Activated CD4-positive, CD25-positive, alpha-beta regulatory T cell treated with anti-CD3 and anti-CD28 coated beads, Interleukin-2, amount 50 U/mL, for 16 hours (primary cell): Measurements from ENCODE around the gene OR13F1.
"Not testable (repeated sequence)": the region's sequence is repeated elsewhere in the genome, so short reads cannot be mapped to it uniquely, and the experiment has no call there.

Experiments
- DNase-seq: peaks from one replicate; pipeline ENCODE4 v3.0.0-alpha.2; 2020; ENCODE audit warnings: low read depth, low spot score

OR13F1 gene, protein sequence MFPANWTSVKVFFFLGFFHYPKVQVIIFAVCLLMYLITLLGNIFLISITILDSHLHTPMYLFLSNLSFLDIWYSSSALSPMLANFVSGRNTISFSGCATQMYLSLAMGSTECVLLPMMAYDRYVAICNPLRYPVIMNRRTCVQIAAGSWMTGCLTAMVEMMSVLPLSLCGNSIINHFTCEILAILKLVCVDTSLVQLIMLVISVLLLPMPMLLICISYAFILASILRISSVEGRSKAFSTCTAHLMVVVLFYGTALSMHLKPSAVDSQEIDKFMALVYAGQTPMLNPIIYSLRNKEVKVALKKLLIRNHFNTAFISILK

DNA sequence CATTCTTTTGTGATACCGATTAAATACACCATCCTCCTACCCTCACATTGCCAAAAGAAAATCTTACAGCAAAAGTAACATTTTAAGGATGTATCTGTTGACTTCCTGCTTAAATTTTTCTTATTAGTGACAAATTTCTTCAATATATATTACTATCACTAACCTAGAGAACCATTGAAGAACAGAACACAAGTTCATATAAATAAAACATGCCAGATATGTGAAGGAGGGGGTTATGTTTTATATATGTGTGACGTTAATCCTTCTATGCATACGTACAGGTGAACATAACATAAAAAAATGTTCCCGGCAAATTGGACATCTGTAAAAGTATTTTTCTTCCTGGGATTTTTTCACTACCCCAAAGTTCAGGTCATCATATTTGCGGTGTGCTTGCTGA is at the start of gene OR13F1:
Gene OR13F1 (plus strand): TSS at position 301 of the 400 bp plus-strand sequence. CDS start 0 bp downstream, at position 301.
- no peak for DNase-seq

DNA sequence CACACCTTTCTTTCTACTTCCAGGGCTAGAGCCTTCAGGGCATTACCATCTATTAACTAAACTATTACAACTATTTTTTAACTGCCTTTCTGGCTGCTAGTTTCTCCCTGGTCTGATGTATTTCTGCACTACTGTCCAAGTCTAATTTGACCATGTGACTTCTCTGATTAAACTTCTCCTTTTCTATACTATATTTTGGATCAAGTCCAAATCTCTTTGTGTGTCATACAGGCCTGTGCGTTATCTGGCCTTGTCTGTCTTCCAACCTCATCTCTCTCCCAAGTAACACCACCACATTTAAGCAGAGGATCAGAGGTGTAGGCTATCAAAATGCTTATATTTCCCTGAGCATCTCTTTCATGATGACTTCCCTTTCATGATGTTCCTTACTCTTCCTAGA is 47.2 kb upstream of the OR13F1 start:
- no peak for DNase-seq

DNA sequence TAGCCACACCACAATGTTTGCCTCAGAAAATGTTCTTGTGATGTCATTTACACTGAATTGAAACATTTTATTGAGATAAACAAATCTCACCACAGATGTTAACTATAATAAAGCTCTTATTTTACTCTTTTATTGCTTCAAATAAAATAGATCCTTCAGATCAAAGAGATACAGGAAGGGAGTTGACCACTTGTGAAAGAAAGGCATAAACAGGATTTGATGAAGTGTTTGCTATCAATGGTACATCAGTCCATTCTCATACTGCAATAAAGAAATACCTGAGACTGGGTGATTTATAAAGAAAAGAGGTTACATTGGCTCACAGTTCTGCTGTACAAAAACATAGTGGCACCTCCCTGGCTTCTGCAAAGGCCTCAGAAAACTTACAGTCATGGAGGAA is 40.2 kb upstream of the OR13F1 start:
- no peak for DNase-seq

DNA sequence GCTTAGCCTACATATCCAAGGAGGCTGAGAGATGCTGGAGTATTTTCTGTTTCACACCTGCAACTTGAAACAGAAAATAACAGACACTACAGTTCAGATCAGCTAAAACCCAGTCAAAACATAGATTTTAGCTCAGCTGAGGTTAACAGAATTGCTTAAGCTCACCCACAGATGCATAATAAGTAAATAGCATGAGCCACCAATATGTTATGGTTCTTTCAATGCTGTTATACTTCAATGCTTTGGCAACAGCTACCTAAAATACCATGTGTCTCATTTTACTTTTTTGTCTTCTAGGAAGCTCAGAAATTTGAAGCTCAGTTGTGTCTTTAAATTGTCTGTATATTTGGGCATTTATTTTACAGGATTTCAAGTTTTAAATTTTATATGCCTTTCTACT is 35.8 kb upstream of the OR13F1 start:
- DNase-seq: no peak

DNA sequence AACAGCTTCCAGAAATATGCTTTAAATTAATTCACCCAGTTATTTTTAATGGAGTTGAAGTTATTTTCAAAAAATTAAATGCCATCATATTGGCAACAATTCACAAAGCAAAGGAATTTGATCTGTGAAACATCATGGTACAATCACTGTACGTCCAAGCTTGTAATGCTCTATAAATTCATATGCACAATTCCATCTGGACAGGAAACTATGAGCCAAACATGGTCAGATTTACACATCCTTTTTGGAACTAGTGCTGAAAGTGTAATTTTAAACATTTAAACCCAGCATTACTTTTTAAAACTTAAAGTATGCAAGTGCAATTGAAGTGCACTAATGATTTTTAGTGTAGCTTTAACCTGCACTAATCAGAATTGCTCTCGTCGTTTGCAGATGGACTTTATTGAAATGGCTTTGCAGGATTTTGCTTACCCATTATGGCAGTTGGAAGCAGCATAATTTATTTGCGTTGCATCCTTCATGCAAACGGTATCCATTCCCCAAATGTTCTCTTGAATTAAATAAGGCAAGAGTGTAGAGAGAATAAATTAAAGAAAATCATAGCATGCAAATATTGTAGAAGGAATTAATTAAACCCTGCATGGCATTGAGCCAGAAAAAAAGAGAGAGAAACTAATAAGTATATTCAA is 21.0 kb upstream of the OR13F1 start:
- no peak for DNase-seq

DNA sequence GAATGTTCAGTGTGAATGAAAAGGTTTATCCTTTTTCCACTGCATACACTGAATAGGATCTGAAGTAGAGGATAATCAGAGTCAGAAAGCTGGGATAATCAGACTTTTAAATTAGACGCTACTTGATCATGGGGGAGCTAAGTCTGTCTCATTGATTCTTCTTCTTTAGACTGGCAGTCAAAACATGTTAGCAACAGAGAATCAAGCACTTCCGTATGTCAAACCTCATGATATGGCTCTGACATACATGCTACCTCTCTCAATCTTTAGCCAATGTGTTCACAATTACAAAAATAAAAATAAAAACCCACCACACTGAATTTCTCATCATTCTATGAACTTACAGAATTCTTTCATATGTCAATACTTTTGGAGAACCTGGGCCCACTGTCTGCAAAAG is 19.0 kb upstream of the OR13F1 start:
- no peak for DNase-seq

DNA sequence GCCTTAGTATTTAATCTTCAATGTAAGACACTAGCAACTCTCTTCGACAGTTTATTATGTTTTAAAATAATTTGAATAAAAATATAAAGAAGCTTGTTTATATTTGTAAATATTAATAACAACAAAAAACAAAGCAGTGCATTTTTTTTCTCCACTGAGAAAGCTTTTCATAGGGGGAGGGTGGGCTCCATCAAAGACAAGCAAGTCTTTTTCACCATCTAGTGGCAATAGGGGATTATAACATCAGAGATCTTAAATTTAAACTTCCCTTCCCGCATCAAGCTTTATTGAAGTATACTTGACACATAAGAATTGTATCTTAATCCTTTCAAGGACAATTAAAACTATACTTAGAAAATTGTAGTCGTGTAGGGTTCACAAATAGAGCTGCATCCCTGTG is 9.3 kb upstream of the OR13F1 start:
- no peak for DNase-seq

DNA sequence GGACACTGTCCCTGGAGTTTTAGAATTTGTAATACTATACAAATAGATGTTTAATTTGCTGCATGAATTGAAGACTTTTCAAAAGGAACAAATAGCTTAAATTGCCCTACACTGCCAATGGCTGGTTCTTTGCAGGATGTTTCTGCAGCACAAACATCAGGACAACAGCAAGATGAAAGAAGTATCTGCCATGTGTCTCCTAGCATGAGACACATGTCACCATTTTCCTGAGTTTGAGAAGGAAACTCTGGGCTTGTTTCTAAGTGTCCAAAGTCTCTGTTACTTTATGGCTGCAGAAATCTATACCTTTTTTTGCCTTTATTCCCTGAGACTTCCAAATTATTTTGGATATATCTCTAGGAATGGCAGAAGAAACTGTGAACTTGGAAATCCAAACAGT is 623 bp upstream of the OR13F1 start:
- DNase-seq: no peak

DNA sequence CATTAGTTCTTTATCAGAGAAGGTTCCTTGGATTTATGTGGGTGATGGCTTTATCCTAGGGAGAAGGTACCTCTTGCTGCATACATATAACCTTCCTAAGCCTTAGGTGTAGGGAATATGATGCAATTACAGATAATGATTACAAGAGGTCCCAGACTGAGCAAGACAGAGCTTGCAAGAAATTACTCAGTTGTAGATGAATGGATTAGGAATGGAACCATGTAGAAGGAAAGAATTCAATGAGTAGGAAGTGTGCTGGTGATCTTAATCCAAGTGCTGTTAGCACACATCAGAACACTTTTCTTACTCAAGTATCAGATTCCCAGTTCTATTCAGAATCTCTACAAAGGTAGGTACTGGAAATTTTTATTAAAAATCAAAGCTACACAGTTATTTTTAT is 2.5 kb downstream of the OR13F1 start:
- no peak for DNase-seq

DNA sequence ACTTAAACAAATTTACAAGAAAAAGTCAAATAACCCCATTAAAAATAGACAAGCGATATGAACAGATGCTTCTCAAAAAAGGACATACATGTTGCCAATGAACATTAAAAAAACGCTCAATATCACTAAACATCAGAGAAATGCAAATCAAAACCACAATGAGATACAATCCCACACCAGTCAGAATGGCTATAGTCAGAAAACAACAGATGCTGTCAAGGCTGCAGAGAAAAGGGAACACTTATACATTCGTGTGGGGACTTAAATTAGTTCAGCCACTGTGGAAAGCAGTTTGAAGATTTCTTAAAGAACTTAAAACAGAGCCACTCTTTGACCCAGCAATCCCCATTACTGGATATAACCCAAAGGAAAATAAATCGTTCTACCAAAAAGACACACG is 10.8 kb downstream of the OR13F1 start:
- DNase-seq: no peak

DNA sequence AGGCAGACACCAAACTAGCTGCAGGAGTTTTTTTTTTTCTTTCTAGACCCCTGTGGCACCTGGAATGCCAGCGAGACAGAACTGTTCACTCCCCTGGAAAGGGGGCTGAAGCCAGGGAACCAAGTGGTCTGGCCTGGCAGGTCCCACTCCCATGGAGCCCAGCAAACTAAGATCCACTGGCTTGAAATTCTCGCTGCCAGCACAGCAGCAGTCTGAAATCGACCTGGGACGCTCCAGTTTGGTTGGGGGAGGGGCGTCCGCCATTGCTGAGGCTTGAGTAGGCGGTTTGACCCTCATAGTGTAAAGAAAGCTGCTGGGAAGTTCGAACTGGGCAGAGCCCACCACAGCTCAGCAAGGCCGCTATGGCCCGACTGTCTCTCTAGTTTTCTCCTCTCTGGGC is 16.2 kb downstream of the OR13F1 start:
- not testable (repeated sequence) for DNase-seq

DNA sequence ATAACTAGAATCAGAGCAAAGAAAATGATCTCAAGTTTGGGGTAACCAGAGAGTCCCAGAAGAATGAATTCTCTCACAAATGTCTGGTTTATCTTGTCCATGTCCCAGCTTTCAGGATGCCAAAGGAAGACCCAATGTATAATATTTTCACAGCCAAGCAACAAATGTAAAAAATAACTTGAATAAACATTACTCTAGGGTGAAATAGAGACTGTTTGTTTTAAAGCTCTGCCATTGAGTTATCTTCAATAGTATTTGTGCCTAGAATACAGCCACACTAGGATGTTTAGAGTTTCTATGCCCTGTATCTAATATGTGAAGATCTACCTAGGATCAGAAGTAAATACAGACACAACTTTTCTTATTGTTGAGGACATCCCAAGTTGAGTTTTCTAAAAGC is 23.0 kb downstream of the OR13F1 start, which contains the start of gene OR13C4:
Gene OR13C4 (minus strand): TSS at position 101 of the 400 bp plus-strand sequence. CDS start 0 bp downstream, at position 101.
- no peak for DNase-seq

DNA sequence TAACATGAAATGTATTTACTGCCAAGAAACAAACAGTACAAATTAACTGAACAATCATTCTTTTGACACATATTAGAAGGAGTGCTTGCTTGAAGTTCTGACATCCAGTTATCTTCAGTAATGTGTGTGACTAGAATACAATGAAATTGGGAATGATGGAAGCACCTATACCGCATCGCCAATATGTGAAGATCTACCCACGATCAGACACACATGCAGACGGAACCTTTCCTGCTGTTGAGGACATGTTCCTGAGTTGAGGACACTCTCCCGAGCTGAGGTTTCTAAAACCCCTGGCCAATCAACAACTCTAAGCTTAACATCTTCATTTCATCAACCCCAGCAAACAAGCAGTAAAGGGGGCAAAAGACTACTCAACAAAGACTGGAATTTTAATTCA is 32.7 kb downstream of the OR13F1 start, which contains the start of gene OR13C3:
Gene OR13C3 (minus strand): TSS at position 101 of the 400 bp plus-strand sequence. CDS start 133 bp downstream, outside the sequence.
- DNase-seq: no peak

DNA sequence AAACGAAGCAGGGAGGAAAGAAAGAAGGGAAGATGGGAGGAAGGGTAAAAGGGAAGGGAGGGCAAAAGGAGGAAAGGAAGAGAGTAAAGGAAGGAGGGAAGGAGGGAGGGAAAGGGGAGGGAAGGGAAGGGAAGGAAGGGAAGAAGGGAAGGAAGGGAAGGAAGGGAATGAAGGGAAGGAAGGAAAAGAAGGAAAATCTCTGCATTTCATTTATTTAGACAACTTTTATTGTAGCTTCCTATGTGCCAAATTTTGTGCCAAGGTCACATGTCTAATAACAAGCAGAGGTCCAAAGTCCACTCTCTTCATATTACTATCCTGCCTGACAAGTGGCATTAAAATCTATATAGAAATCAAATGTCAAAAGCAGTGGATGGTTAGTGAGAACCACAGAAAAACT is 35.2 kb downstream of the OR13F1 start:
- no peak for DNase-seq

DNA sequence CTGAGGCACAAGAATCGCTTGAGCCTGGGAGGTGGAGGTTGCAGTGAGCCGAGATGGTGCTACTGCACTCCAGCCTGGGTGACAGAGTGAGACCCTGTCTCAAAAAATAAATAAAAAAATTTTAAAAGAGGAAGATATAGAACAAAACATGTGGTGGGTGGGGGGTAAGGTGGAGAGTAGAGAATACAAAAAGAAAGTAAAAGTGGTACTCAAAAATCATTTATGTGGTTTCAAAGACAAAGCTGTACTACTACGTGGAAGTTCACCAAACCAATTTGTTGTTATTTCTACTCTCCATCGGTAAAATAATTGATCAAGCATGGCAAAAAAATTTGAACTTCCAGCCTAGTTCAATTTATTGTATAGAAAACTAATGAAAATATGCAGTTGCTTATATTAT is 40.6 kb downstream of the OR13F1 start:
- no peak for DNase-seq

DNA sequence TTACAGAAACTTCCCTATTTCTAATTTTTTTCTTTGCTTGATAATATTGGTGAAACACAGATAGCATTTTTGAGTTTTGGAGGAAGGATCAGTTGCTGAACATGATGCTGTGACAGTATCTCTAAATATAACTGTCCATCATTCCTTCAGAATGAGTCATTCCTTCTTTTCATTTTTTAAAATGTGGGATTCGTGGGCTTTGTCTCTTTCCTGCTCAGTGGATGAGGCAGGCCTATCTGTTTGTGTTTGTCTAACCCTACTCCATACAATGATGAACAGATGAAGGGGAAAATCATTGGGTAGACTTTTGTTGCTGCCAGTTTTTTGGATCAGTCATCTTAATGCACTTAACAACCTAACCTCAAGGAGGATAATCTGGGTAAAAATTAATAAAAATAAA is 49.2 kb downstream of the OR13F1 start:
- no peak for DNase-seq
